GM23338 (cell line): ENCODE results near the gene PIEZO2. TPM values are rescaled to one million over a fixed set of nuclear protein-coding genes. Genes with fewer than 3 reads are reported as not detected.

Experiments
- ATAC-seq: fragments of 200-7000 bp; cut with Tn5 transposase; 3 replicates; pipeline ENCODE4 v1.9.1; 2020
- DNase-seq: peaks from one replicate; pipeline ENCODE4 v3.0.0-alpha.2; 2015; ENCODE audit warnings: low spot score
- H2AFZ ChIP-seq: fragments of 200-600 bp; sonication (generic); 2 replicates; pipeline ENCODE4 v1.8.0; 2016; ENCODE audit warnings: antibody characterized with exemption, mild to moderate bottlenecking, moderate library complexity
- H3F3A ChIP-seq: fragments of 200-600 bp; sonication (generic); replicated peaks from 2 replicates; pipeline ENCODE4 v1.8.0; 2017; ENCODE audit warnings: antibody characterized with exemption, mixed run types, low read depth
- H3K27ac ChIP-seq: fragments of 200-600 bp; sonication (generic); 2 replicates; pipeline ENCODE4 v1.6.1; 2016; ENCODE audit warnings: low read depth
- H3K27me3 ChIP-seq: fragments of 200-600 bp; sonication (generic); 2 replicates; pipeline ENCODE4 v1.8.0; 2016; ENCODE audit warnings: mild to moderate bottlenecking, mixed run types, moderate library complexity; ENCODE audit not compliant: insufficient read depth
- H3K36me3 ChIP-seq: fragments of 200-600 bp; sonication (generic); 2 replicates; pipeline ENCODE4 v1.8.0; 2016; ENCODE audit warnings: mild to moderate bottlenecking; ENCODE audit not compliant: insufficient read depth
- H3K4me1 ChIP-seq: fragments of 200-600 bp; sonication (generic); 2 replicates; pipeline ENCODE4 v1.8.0; 2016; ENCODE audit warnings: mild to moderate bottlenecking, moderate library complexity; ENCODE audit not compliant: insufficient read depth
- H3K4me2 ChIP-seq: fragments of 200-600 bp; sonication (generic); 2 replicates; pipeline ENCODE4 v1.7.1; 2017; ENCODE audit warnings: mixed run types
- H3K4me3 ChIP-seq: fragments of 200-600 bp; sonication (generic); 2 replicates; pipeline ENCODE4 v1.6.1; 2016; ENCODE audit warnings: mixed run types
- H3K79me2 ChIP-seq: fragments of 200-600 bp; sonication (generic); replicated peaks from 2 replicates; pipeline ENCODE4 v1.8.0; 2017; ENCODE audit warnings: mild to moderate bottlenecking; ENCODE audit not compliant: insufficient read depth
- H3K9me2 ChIP-seq: fragments of 200-600 bp; sonication (generic); 2 replicates; pipeline ENCODE4 v1.8.0; 2017; ENCODE audit not compliant: insufficient read depth
- H4K20me1 ChIP-seq: fragments of 200-600 bp; sonication (generic); replicated peaks from 2 replicates; pipeline ENCODE4 v1.8.0; 2017; ENCODE audit warnings: mild to moderate bottlenecking; ENCODE audit not compliant: insufficient read depth
- H3K27ac Mint-ChIP-seq: 2 replicates; pipeline ENCODE4 v1.8.0; 2020; ENCODE audit warnings: inconsistent platforms, mild to moderate bottlenecking, moderate library complexity, mixed read lengths
- H3K27me3 Mint-ChIP-seq: 3 replicates; pipeline ENCODE4 v1.8.0; 2022; ENCODE audit warnings: low read depth, mild to moderate bottlenecking, moderate library complexity, mixed read lengths, inconsistent platforms; ENCODE audit not compliant: insufficient read depth, poor library complexity
- H3K36me3 Mint-ChIP-seq: 3 replicates; pipeline ENCODE4 v1.8.0; 2021; ENCODE audit warnings: low read depth, mild to moderate bottlenecking, inconsistent platforms, moderate library complexity, mixed read lengths
- H3K4me1 Mint-ChIP-seq: 3 replicates; pipeline ENCODE4 v1.8.0; 2020; ENCODE audit warnings: mild to moderate bottlenecking, inconsistent platforms, mixed read lengths
- H3K4me3 Mint-ChIP-seq: 3 replicates; pipeline ENCODE4 v1.8.0; 2021; ENCODE audit warnings: moderate library complexity, mild to moderate bottlenecking, inconsistent platforms, mixed read lengths
- H3K9me3 Mint-ChIP-seq: 3 replicates; pipeline ENCODE4 v1.8.0; 2020; ENCODE audit warnings: moderate library complexity, mild to moderate bottlenecking, inconsistent platforms, mixed read lengths
- CREB1 ChIP-seq: fragments of 250-450 bp; sonication (Bioruptor Pico); IDR thresholded peaks from 2 replicates; pipeline ENCODE4 v1.5.0; 2020; ENCODE audit warnings: low read depth, mild to moderate bottlenecking, moderate library complexity
- CTCF ChIP-seq, 2 experiments: fragments of 200-600 bp in 1 of 2; sonication (generic) in 1 of 2; conservative IDR thresholded peaks; 2 replicates each; pipeline versions ENCODE4 v1.5.1 to v1.6.1; 2016 to 2017; ENCODE audit warnings: antibody characterized with exemption in 2 of 2, low read depth in 2 of 2, mild to moderate bottlenecking in 2 of 2, moderate library complexity in 1 of 2
- EZH2 ChIP-seq: fragments of 200-600 bp; sonication (generic); IDR thresholded peaks from one replicate; pipeline ENCODE4 v1.8.0; 2017; ENCODE audit warnings: antibody characterized with exemption, mild to moderate bottlenecking, low read depth; ENCODE audit not compliant: unreplicated experiment
- EZH2phosphoT487 ChIP-seq: fragments of 200-600 bp; sonication (generic); IDR thresholded peaks from one replicate; pipeline ENCODE4 v1.8.1; 2018; ENCODE audit warnings: antibody characterized with exemption; ENCODE audit not compliant: unreplicated experiment
- JUNB ChIP-seq: IDR thresholded peaks from one replicate; pipeline ENCODE4 v1.6.1; 2016; ENCODE audit warnings: antibody characterized with exemption; ENCODE audit not compliant: unreplicated experiment
- NANOG ChIP-seq: IDR thresholded peaks from 2 replicates; pipeline ENCODE4 v1.6.1; 2016; ENCODE audit warnings: antibody characterized with exemption, borderline replicate concordance
- POLR2AphosphoS5 ChIP-seq: IDR thresholded peaks from 2 replicates; pipeline ENCODE4 v1.6.1; 2016; ENCODE audit warnings: antibody characterized with exemption, low read depth
- STAT1 ChIP-seq: IDR thresholded peaks from one replicate; pipeline ENCODE4 v1.6.1; 2016; ENCODE audit warnings: antibody characterized with exemption; ENCODE audit not compliant: unreplicated experiment
- ZNF114 ChIP-seq: fragments of 250-450 bp; sonication (Bioruptor Pico); IDR thresholded peaks from 2 replicates; pipeline ENCODE4 v1.5.0; 2020; ENCODE audit warnings: mild to moderate bottlenecking, moderate library complexity
- ZNF331 ChIP-seq: fragments of 250-450 bp; sonication (Bioruptor Pico); IDR thresholded peaks from 2 replicates; pipeline ENCODE4 v1.5.0; 2020; ENCODE audit warnings: low read depth, mild to moderate bottlenecking, moderate library complexity
- ZNF462 ChIP-seq: fragments of 250-450 bp; sonication (Bioruptor Pico); IDR thresholded peaks from 2 replicates; pipeline ENCODE4 v1.5.0; 2020; ENCODE audit warnings: mild to moderate bottlenecking, moderate library complexity
- polyA plus RNA-seq: library from polyadenylated mRNA; unstranded; fragments of >200 nt; fragmentation: Nextera tagmentation; extraction: Ambion mirVana; gene quantifications from 2 replicates; pipeline ENCODE4 v1.2.1, GENCODE V29; 2016
- total RNA-seq: library from RNA; depleted of rRNA; stranded (reverse); fragments of >200 nt; shearing (Covaris generic); gene quantifications from 2 replicates; pipeline ENCODE4 v1.2.3, GENCODE V29; 2014
- TF ChIP-seq, protein P1 (sequence below): IDR thresholded peaks from one replicate; pipeline ENCODE4 v1.6.1; 2018; ENCODE audit warnings: antibody characterized with exemption; ENCODE audit not compliant: unreplicated experiment
- TF ChIP-seq, protein P2 (sequence below): IDR thresholded peaks from 2 replicates; pipeline ENCODE4 v1.6.1; 2016; ENCODE audit warnings: antibody characterized with exemption

PIEZO2 gene
- total and polyA plus RNA-seq, 2 experiments from 2014 or later, result 4.8 to 8.2 TPM

DNA sequence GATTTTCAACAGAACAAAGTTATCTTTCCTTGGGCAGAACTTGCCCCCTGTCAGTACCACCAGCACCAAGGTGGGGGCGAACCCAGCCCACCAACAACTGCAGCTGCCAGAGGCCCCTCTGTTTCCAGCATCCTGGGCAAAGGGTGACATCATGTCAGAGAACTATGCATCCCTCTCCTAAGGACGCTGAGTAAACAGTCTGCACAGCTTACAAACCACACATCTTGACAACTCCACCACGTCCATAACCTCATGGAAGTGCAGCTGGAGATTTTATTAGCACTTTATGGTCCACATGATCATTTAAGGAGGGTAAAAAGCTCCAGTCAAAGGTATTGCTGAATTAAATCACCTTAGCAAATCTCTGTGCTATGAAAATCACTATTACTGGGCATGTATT is 40.4 kb downstream of the PIEZO2 start:
- Mint-ChIP-seq H3K27ac (no peak overlapping the region), H3K9me3 (no peaks in the 10 kb centered on the region; the same call in 2 of the 3 replicates), H3K4me3 (no peak overlapping the region), H3K27me3 (no peaks in the 10 kb centered on the region), H3K36me3 (peaks cover 2% of the 10 kb centered on the region; the same call in 2 of the 3 replicates), H3K4me1 (peaks cover 7% of the 10 kb centered on the region)
- no peaks in the 10 kb centered on the region for H3K79me2 ChIP-seq
- H3K27me3 ChIP-seq, result no peaks in the 10 kb centered on the region
- no peak overlapping the region for H2AFZ ChIP-seq
- H3K4me1 ChIP-seq, result no peaks in the 10 kb centered on the region
- no peak overlapping the region for H3K27ac ChIP-seq
- no peak for ATAC-seq
- no peak overlapping the region for H3K4me2 ChIP-seq
- no peak overlapping the region for H3K4me3 ChIP-seq
- H3F3A ChIP-seq, result no peaks in the 10 kb centered on the region
- H3K9me2 ChIP-seq, result no peaks in the 10 kb centered on the region
- no peak for TF ChIP-seq EZH2phosphoT487
- TF ChIP-seq POLR2AphosphoS5, result no peak
- TF ChIP-seq, protein P1, sequence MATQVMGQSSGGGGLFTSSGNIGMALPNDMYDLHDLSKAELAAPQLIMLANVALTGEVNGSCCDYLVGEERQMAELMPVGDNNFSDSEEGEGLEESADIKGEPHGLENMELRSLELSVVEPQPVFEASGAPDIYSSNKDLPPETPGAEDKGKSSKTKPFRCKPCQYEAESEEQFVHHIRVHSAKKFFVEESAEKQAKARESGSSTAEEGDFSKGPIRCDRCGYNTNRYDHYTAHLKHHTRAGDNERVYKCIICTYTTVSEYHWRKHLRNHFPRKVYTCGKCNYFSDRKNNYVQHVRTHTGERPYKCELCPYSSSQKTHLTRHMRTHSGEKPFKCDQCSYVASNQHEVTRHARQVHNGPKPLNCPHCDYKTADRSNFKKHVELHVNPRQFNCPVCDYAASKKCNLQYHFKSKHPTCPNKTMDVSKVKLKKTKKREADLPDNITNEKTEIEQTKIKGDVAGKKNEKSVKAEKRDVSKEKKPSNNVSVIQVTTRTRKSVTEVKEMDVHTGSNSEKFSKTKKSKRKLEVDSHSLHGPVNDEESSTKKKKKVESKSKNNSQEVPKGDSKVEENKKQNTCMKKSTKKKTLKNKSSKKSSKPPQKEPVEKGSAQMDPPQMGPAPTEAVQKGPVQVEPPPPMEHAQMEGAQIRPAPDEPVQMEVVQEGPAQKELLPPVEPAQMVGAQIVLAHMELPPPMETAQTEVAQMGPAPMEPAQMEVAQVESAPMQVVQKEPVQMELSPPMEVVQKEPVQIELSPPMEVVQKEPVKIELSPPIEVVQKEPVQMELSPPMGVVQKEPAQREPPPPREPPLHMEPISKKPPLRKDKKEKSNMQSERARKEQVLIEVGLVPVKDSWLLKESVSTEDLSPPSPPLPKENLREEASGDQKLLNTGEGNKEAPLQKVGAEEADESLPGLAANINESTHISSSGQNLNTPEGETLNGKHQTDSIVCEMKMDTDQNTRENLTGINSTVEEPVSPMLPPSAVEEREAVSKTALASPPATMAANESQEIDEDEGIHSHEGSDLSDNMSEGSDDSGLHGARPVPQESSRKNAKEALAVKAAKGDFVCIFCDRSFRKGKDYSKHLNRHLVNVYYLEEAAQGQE, result no peak
- TF ChIP-seq, protein P2, sequence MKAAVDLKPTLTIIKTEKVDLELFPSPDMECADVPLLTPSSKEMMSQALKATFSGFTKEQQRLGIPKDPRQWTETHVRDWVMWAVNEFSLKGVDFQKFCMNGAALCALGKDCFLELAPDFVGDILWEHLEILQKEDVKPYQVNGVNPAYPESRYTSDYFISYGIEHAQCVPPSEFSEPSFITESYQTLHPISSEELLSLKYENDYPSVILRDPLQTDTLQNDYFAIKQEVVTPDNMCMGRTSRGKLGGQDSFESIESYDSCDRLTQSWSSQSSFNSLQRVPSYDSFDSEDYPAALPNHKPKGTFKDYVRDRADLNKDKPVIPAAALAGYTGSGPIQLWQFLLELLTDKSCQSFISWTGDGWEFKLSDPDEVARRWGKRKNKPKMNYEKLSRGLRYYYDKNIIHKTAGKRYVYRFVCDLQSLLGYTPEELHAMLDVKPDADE, result no peak
- TF ChIP-seq EZH2, result no peak
- TF ChIP-seq ZNF331 (CRISPR knock-in tag), result no peak
- no peak for TF ChIP-seq CREB1 (CRISPR knock-in tag)
- TF ChIP-seq CTCF (conservative IDR thresholded peaks at IDR 0.05; ENCODE audit: low read depth in 2 of 2), result no peak
- no peak for TF ChIP-seq JUNB
- no peak for TF ChIP-seq ZNF114 (CRISPR knock-in tag)
- no peak for TF ChIP-seq STAT1
- TF ChIP-seq ZNF462, result no peak
- TF ChIP-seq NANOG, result no peak
- no peaks in the 10 kb centered on the region for H3K36me3 ChIP-seq
- DNase-seq, result no peak
- no peaks in the 10 kb centered on the region for H4K20me1 ChIP-seq
